Peyer's patch (tissue), 4 donors: ENCODE data around the gene ZP2.

Experiments
- CTCF ChIP-seq, 6 experiments: fragments of 450-650 bp in 4 of 6; fragments of 200-600 bp in 2 of 6; sonication (generic) in 1 of 6; IDR thresholded peaks; one replicate each; pipeline ENCODE4 v1.5.1; 2017 to 2019; ENCODE audit warnings: antibody characterized with exemption in 6 of 6, mild to moderate bottlenecking in 3 of 6, moderate library complexity in 1 of 6
- POLR2A ChIP-seq, 2 donors: fragments of 450-650 bp; IDR thresholded peaks; one replicate each; pipeline ENCODE4 v1.5.1; 2017; ENCODE audit warnings: antibody characterized with exemption in 2 of 2, mild to moderate bottlenecking in 2 of 2, moderate library complexity in 2 of 2

- TF ChIP-seq POLR2A (IDR thresholded peaks at IDR 0.05): no peak
- no peak for TF ChIP-seq CTCF (IDR thresholded peaks at IDR 0.05)
Measured at GRCh38 chr16:21226749-21227148, 15.4 kb upstream of the ZP2 start.
